ENCODE measurements around the gene NLRP9. TPM values are rescaled to one million over a fixed set of nuclear protein-coding genes. Genes with fewer than 3 reads are reported as not detected.
"Not testable (repeated sequence)": the region's sequence is repeated elsewhere in the genome, so short reads cannot be mapped to it uniquely, and the experiment has no call there.

Gene NLRP9
- total RNA-seq, 1 experiment from 2014 or later: not detected

DNA sequence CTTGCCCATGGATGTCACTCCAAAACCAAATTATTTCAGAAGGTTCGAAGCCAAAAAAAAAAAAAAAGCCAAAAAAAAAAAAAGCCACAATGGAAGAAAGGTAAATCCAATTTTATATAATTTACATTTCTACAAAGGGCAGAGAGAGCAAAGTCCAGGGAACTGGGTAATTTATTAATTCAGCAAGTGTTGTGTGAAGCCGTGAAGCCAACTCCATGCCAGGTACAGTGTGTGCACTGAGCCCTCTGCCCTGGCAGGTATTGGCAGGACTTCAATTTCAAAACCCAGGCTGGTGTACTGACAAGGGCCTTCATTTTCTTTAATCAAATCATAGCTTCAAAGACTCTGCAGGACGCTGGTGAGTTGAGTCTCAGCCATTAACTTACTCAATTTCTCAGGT is 15.2 kb upstream of the NLRP9 start:
- no TSS peak for BruUV-seq (replicated peaks)
- no peak for DNase-seq
- Histone ChIP-seq H3K36me3 (ENCODE audit: low read depth) (no peaks in the 10 kb centered on the region), H4K20me1 (ENCODE audit: insufficient read depth) (no peaks in the 10 kb centered on the region), H3K27ac (no peak overlapping the region), H3K9me3 (ENCODE audit: insufficient read depth, low read depth) (no peaks in the 10 kb centered on the region), H2AFZ (no peak overlapping the region), H3K9me2 (ENCODE audit: insufficient read depth) (no peaks in the 10 kb centered on the region), H3K27me3 (ENCODE audit: insufficient read depth, low read depth) (peaks cover 100% of the 10 kb centered on the region), H3K4me3 (no peak overlapping the region), H3K4me1 (replicated peaks; ENCODE audit: insufficient read depth) (no peaks in the 10 kb centered on the region), H3F3A (ENCODE audit: insufficient read depth, low read depth) (no peaks in the 10 kb centered on the region), H3K79me2 (ENCODE audit: low read depth) (no peaks in the 10 kb centered on the region), H3K4me2 (no peak overlapping the region)
- TF ChIP-seq, protein P1, sequence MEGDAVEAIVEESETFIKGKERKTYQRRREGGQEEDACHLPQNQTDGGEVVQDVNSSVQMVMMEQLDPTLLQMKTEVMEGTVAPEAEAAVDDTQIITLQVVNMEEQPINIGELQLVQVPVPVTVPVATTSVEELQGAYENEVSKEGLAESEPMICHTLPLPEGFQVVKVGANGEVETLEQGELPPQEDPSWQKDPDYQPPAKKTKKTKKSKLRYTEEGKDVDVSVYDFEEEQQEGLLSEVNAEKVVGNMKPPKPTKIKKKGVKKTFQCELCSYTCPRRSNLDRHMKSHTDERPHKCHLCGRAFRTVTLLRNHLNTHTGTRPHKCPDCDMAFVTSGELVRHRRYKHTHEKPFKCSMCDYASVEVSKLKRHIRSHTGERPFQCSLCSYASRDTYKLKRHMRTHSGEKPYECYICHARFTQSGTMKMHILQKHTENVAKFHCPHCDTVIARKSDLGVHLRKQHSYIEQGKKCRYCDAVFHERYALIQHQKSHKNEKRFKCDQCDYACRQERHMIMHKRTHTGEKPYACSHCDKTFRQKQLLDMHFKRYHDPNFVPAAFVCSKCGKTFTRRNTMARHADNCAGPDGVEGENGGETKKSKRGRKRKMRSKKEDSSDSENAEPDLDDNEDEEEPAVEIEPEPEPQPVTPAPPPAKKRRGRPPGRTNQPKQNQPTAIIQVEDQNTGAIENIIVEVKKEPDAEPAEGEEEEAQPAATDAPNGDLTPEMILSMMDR (conservative IDR thresholded peaks at IDR 0.05): no peak
- TF ChIP-seq EZH2 (IDR thresholded peaks at IDR 0.05; ENCODE audit: low read depth): no peak
- intact Hi-C loops (cut with micrococcal nuclease; ENCODE audit: unreplicated experiment): no loop called here
- ChIA-PET POLR2A (ENCODE audit: unreplicated experiment) (interaction anchor here (0.6 kb wide), 1 partner anchor 463 kb away, joined by 7 read pairs; no protein-coding TSS in a partner anchor), CTCF (no interaction called here)

DNA sequence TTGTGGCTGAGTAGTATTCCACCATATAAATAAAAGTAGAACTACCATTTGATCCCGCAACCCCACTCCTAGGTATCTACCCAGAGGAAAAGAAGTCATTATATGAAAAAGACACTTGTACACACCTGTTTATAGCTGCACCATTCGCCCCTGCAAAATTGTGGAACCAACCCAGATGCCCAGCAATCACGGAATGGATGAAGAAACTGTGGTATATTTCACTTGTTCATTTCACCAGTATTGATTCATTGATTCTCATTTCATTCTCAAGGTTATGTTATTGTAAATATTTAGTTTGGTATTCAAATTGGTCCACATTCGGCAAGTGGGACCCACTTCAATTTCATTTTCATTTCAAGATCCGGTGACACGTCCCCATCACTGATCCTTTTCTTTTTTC is 12.5 kb upstream of the NLRP9 start:
- Histone ChIP-seq H3K4me1 (replicated peaks; ENCODE audit: insufficient read depth) (no peaks in the 10 kb centered on the region), H4K20me1 (ENCODE audit: insufficient read depth) (no peaks in the 10 kb centered on the region), H3K9me3 (ENCODE audit: insufficient read depth, low read depth) (no peaks in the 10 kb centered on the region), H3K79me2 (ENCODE audit: low read depth) (no peaks in the 10 kb centered on the region), H3K27ac (no peak overlapping the region), H3F3A (ENCODE audit: insufficient read depth, low read depth) (no peaks in the 10 kb centered on the region), H3K36me3 (ENCODE audit: low read depth) (no peaks in the 10 kb centered on the region), H3K9me2 (ENCODE audit: insufficient read depth) (no peaks in the 10 kb centered on the region), H3K27me3 (ENCODE audit: insufficient read depth, low read depth) (peaks cover 100% of the 10 kb centered on the region), H2AFZ (no peak overlapping the region), H3K4me3 (no peak overlapping the region), H3K4me2 (no peak overlapping the region)
- CTCF ChIA-PET: no interaction called here
- intact Hi-C loops (cut with micrococcal nuclease; ENCODE audit: unreplicated experiment): no loop called here
- TF ChIP-seq, protein P1 (conservative IDR thresholded peaks at IDR 0.05): no peak
- peak; percentile 93; the same call in 1 of the 2 replicates for TF ChIP-seq EZH2 (IDR thresholded peaks at IDR 0.05; ENCODE audit: low read depth)
- DNase-seq: no peak
- no TSS peak for BruUV-seq (replicated peaks)
- POLR2A ChIA-PET (ENCODE audit: unreplicated experiment): no interaction called here

- H3K9me3 ChIP-seq (ENCODE audit: insufficient read depth, low read depth); BruUV-seq (replicated peaks); H2AFZ ChIP-seq; H3K4me2 ChIP-seq; H3K4me1 ChIP-seq (replicated peaks; ENCODE audit: insufficient read depth); H3F3A ChIP-seq (ENCODE audit: insufficient read depth, low read depth); H3K27ac ChIP-seq; H3K79me2 ChIP-seq (ENCODE audit: low read depth); CTCF ChIA-PET; H3K9me2 ChIP-seq (ENCODE audit: insufficient read depth); H3K36me3 ChIP-seq (ENCODE audit: low read depth); DNase-seq; H3K4me3 ChIP-seq; H4K20me1 ChIP-seq (ENCODE audit: insufficient read depth); intact Hi-C loops (cut with micrococcal nuclease; ENCODE audit: unreplicated experiment): not testable (repeated sequence)
- H3K27me3 ChIP-seq (ENCODE audit: insufficient read depth, low read depth): peaks cover 93% of the 10 kb centered on the region
- POLR2A ChIA-PET (ENCODE audit: unreplicated experiment): interaction anchor here (0.5 kb wide), 1 partner anchor 192 kb away, joined by 3 read pairs; no protein-coding TSS in a partner anchor
Observed at GRCh38 chr19:55730378-55730777, 7.8 kb downstream of the NLRP9 start.

- H3K27me3 ChIP-seq (ENCODE audit: insufficient read depth, low read depth): peaks cover 89% of the 10 kb centered on the region
- H3K4me3 ChIP-seq: no peak overlapping the region
- H2AFZ ChIP-seq: no peak overlapping the region
- DNase-seq: no peak
- ChIA-PET POLR2A (ENCODE audit: unreplicated experiment) (no interaction called here), CTCF (no interaction called here)
- TF ChIP-seq, protein P1 (conservative IDR thresholded peaks at IDR 0.05): no peak
- TF ChIP-seq EZH2 (IDR thresholded peaks at IDR 0.05; ENCODE audit: low read depth): no peak
- H3K36me3 ChIP-seq (ENCODE audit: low read depth): no peaks in the 10 kb centered on the region
- no peaks in the 10 kb centered on the region for H4K20me1 ChIP-seq (ENCODE audit: insufficient read depth)
- no peaks in the 10 kb centered on the region for H3K4me1 ChIP-seq (replicated peaks; ENCODE audit: insufficient read depth)
- H3K9me2 ChIP-seq (ENCODE audit: insufficient read depth): no peaks in the 10 kb centered on the region
- H3K79me2 ChIP-seq (ENCODE audit: low read depth): no peaks in the 10 kb centered on the region
- no TSS peak for BruUV-seq (replicated peaks)
- H3K4me2 ChIP-seq: no peak overlapping the region
- H3K9me3 ChIP-seq (ENCODE audit: insufficient read depth, low read depth): peaks cover 7% of the 10 kb centered on the region; the same call in 1 of the 2 replicates
- H3K27ac ChIP-seq: no peak overlapping the region
- intact Hi-C loops (cut with micrococcal nuclease; ENCODE audit: unreplicated experiment): no loop called here
- H3F3A ChIP-seq (ENCODE audit: insufficient read depth, low read depth): no peaks in the 10 kb centered on the region
Observed at GRCh38 chr19:55723491-55723890, 14.7 kb downstream of the NLRP9 start.

Data from PC-9 (cell line).